Testis (tissue), 2 donors: ENCODE data around the gene PPAT.

ENCODE experiments used
- POLR2A ChIP-seq: fragments of 450-650 bp; IDR thresholded peaks from one replicate; pipeline ENCODE4 v1.6.1; 2017; ENCODE audit warnings: antibody characterized with exemption, mild to moderate bottlenecking, moderate library complexity
- TF ChIP-seq, protein P1 (sequence below), 3 experiments: fragments of 450-650 bp in 2 of 3; fragments of 200-600 bp in 1 of 3; sonication (generic) in 1 of 3; IDR thresholded peaks; one replicate each; pipeline ENCODE4 v1.5.1; 2016 to 2019; ENCODE audit warnings: antibody characterized with exemption in 3 of 3, mild to moderate bottlenecking in 2 of 3, moderate library complexity in 1 of 3

DNA sequence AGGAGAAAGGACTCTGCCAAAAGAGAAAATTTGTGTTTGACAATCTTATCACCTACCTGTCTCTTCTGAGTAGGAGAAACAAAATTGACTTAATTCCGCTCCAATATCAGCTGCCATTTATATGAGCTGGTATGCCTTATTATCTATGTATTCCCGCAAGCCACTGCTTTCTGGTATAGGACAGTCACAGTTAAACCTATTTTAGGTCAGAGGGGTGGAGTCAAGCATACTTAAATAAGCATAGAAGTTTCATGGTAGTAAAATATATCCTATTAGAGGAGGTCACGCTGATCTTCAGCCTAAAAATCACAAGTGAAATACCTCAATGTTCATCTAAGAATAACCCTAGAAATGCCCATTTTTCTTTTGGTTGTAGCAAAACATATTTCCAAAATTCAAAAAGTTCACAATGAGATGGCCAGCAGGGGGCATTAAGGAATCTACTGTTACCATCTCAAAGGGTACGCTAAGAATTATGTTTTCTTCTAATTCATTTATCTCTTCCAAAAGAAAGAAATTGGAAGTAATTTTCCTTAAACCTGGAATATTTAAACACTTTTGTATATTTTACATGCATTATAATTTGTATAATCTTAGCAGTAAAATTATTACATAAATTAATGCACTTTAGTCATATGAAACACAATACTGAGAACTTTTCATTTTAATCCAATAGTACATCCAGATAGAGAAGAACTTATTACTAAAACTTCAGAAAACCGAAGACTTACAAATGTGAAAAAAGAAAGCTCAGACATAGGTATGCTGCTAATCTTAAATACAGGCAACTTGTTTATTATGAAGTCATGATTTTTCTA is 10.5 kb downstream of the PPAT start:
- TF ChIP-seq, protein P1, sequence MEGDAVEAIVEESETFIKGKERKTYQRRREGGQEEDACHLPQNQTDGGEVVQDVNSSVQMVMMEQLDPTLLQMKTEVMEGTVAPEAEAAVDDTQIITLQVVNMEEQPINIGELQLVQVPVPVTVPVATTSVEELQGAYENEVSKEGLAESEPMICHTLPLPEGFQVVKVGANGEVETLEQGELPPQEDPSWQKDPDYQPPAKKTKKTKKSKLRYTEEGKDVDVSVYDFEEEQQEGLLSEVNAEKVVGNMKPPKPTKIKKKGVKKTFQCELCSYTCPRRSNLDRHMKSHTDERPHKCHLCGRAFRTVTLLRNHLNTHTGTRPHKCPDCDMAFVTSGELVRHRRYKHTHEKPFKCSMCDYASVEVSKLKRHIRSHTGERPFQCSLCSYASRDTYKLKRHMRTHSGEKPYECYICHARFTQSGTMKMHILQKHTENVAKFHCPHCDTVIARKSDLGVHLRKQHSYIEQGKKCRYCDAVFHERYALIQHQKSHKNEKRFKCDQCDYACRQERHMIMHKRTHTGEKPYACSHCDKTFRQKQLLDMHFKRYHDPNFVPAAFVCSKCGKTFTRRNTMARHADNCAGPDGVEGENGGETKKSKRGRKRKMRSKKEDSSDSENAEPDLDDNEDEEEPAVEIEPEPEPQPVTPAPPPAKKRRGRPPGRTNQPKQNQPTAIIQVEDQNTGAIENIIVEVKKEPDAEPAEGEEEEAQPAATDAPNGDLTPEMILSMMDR (IDR thresholded peaks at IDR 0.05), result peak; percentile 33 to 75 (median 56)
- TF ChIP-seq POLR2A, result no peak
